SK-N-DZ (cell line): ENCODE data around the gene KCND2.
A peak's percentile ranks its signal among the peaks of the same experiment; 100 is the strongest.

Experiments used
- DNase-seq: peaks from one replicate; pipeline ENCODE4 v3.0.0-alpha.2; 2015; ENCODE audit warnings: low spot score

Gene KCND2

GRCh38 chr7:120311028-120311788 is 38.2 kb downstream of the KCND2 start:
- DNase-seq: no peak

GRCh38 chr7:120320218-120320961 is 47.4 kb downstream of the KCND2 start:
- no peak for DNase-seq

GRCh38 chr7:120327054-120327453 is 54.1 kb downstream of the KCND2 start:
- DNase-seq: no peak

- DNase-seq: no peak
Observed at GRCh38 chr7:120332433-120332832, 59.5 kb downstream of the KCND2 start.

- DNase-seq: no peak
Observed at GRCh38 chr7:120334475-120334874, 61.5 kb downstream of the KCND2 start.

- DNase-seq: peak; percentile 11
Observed at GRCh38 chr7:120337308-120337907, 64.4 kb downstream of the KCND2 start.

GRCh38 chr7:120344276-120344675 is 71.3 kb downstream of the KCND2 start:
- DNase-seq: no peak

GRCh38 chr7:120353171-120353570 is 80.2 kb downstream of the KCND2 start:
- DNase-seq: no peak

GRCh38 chr7:120360918-120361317 is 87.9 kb downstream of the KCND2 start:
- DNase-seq: no peak

- no peak for DNase-seq
Observed at GRCh38 chr7:120363414-120363813, 90.4 kb downstream of the KCND2 start.

GRCh38 chr7:120370954-120371353 is 98.0 kb downstream of the KCND2 start:
- peak; percentile 40 for DNase-seq

GRCh38 chr7:120373174-120373573 is 100.2 kb downstream of the KCND2 start:
- DNase-seq: no peak

GRCh38 chr7:120394595-120394994 is 121.6 kb downstream of the KCND2 start:
- no peak for DNase-seq

GRCh38 chr7:120395526-120396019 is 122.6 kb downstream of the KCND2 start:
- DNase-seq: no peak

GRCh38 chr7:120398284-120399000 is 125.5 kb downstream of the KCND2 start:
- DNase-seq: no peak

- DNase-seq: no peak
Observed at GRCh38 chr7:120400806-120401455, 128.0 kb downstream of the KCND2 start.

- no peak for DNase-seq
Observed at GRCh38 chr7:120402079-120402767, 129.2 kb downstream of the KCND2 start.

GRCh38 chr7:120402801-120403200 is 129.8 kb downstream of the KCND2 start:
- DNase-seq: no peak

- DNase-seq: no peak
Observed at GRCh38 chr7:120404042-120404441, 131.1 kb downstream of the KCND2 start.

GRCh38 chr7:120405652-120406051 is 132.7 kb downstream of the KCND2 start:
- DNase-seq: no peak

- DNase-seq: no peak
Observed at GRCh38 chr7:120407010-120407409, 134.0 kb downstream of the KCND2 start.
